Liver (tissue), 9 donors: ENCODE measurements around the gene FREM1. TPM values are rescaled to one million over a fixed set of nuclear protein-coding genes. Genes with fewer than 3 reads are reported as not detected.

ENCODE experiments used
- DNase-seq: peaks from one replicate; pipeline ENCODE4 v3.0.0-alpha.2; 2017; ENCODE audit warnings: low spot score
- H3K27ac ChIP-seq, 2 donors: one replicate each; pipeline ENCODE4 v1.7.0; 2013; ENCODE audit warnings: inconsistent platforms in 2 of 2, low read length in 2 of 2, control low read depth in 1 of 2, low read depth in 1 of 2, mild to moderate bottlenecking in 1 of 2
- H3K27me3 ChIP-seq, 4 donors: one replicate each; pipeline versions ENCODE4 v1.6.1 to v1.7.0; 2013; ENCODE audit warnings: low read length in 3 of 4, inconsistent platforms in 1 of 4, mild to moderate bottlenecking in 1 of 4, moderate library complexity in 1 of 4; ENCODE audit not compliant: control insufficient read depth in 4 of 4, insufficient read depth in 4 of 4
- H3K36me3 ChIP-seq, 4 donors: one replicate each; pipeline versions ENCODE4 v1.6.1 to v1.7.0; 2013; ENCODE audit warnings: low read length in 3 of 4, mild to moderate bottlenecking in 3 of 4, low read depth in 1 of 4, moderate library complexity in 1 of 4; ENCODE audit not compliant: control insufficient read depth in 4 of 4, insufficient read depth in 3 of 4
- H3K4me1 ChIP-seq, 4 donors: one replicate each; pipeline versions ENCODE4 v1.6.1 to v1.7.0; 2013; ENCODE audit warnings: low read length in 3 of 4, mild to moderate bottlenecking in 3 of 4, moderate library complexity in 1 of 4; ENCODE audit not compliant: control insufficient read depth in 4 of 4, insufficient read depth in 4 of 4
- H3K4me3 ChIP-seq, 3 donors: one replicate each; pipeline versions ENCODE4 v1.6.1 to v1.7.0; 2013; ENCODE audit warnings: low read length in 3 of 3, control low read depth in 1 of 3, low read depth in 1 of 3, mild to moderate bottlenecking in 1 of 3
- H3K9ac ChIP-seq, 2 donors: one replicate each; pipeline ENCODE4 v1.7.0; 2013; ENCODE audit warnings: low read length in 2 of 2, mild to moderate bottlenecking in 2 of 2, moderate library complexity in 2 of 2, control low read depth in 1 of 2, low read depth in 1 of 2
- H3K9me3 ChIP-seq, 4 donors: one replicate each; pipeline versions ENCODE4 v1.6.1 to v1.7.0; 2013; ENCODE audit warnings: low read length in 3 of 4; ENCODE audit not compliant: control insufficient read depth in 4 of 4
- EGR1 ChIP-seq, 2 donors: IDR thresholded peaks; 2 replicates each; pipeline ENCODE4 v1.6.1; 2016 to 2018; ENCODE audit warnings: antibody characterized with exemption in 2 of 2, low read depth in 2 of 2
- FOXA2 ChIP-seq: IDR thresholded peaks from 2 replicates; pipeline ENCODE4 v1.6.1; 2016; ENCODE audit warnings: antibody characterized with exemption
- GABPA ChIP-seq, 2 donors: IDR thresholded peaks in 1 of 2; conservative IDR thresholded peaks in 1 of 2; 2 replicates each; pipeline ENCODE4 v1.6.1; 2016; ENCODE audit warnings: antibody characterized with exemption in 2 of 2, mild to moderate bottlenecking in 1 of 2, moderate library complexity in 1 of 2
- JUND ChIP-seq, 2 donors: IDR thresholded peaks; 2 replicates each; pipeline ENCODE4 v1.6.1; 2016; ENCODE audit warnings: antibody characterized with exemption in 2 of 2
- NR2F2 ChIP-seq: IDR thresholded peaks from 2 replicates; pipeline ENCODE4 v1.6.1; 2016; ENCODE audit warnings: antibody characterized with exemption
- RXRA ChIP-seq, 2 donors: IDR thresholded peaks; 2 replicates each; pipeline ENCODE4 v1.6.1; 2017 to 2018; ENCODE audit warnings: antibody characterized with exemption in 2 of 2, mild to moderate bottlenecking in 1 of 2
- SP1 ChIP-seq: IDR thresholded peaks from 2 replicates; pipeline ENCODE4 v1.6.1; 2018; ENCODE audit warnings: antibody characterized with exemption, mild to moderate bottlenecking
- TAF1 ChIP-seq: conservative IDR thresholded peaks from 2 replicates; pipeline ENCODE4 v1.6.1; 2016; ENCODE audit warnings: antibody characterized with exemption, mild to moderate bottlenecking
- YY1 ChIP-seq: IDR thresholded peaks from 2 replicates; pipeline ENCODE4 v1.6.1; 2016; ENCODE audit warnings: antibody characterized with exemption, mild to moderate bottlenecking
- WGBS: extraction: QIAGEN DNeasy Blood & Tissue Kit; methylation state at CpG from one replicate; pipeline ENCODE4 v1.1.7; 2013; 5-methylcytosine and 5-hydroxymethylcytosine counted together
- polyA plus RNA-seq, 2 donors: library from polyadenylated mRNA; stranded (reverse) in 1 of 2; unstranded in 1 of 2; fragments of 200-250 nt in 1 of 2; fragments of >200 nt in 1 of 2; fragmentation: Nextera tagmentation in 1 of 2; extraction: Ambion mirVana in 1 of 2; gene quantifications; one replicate each; pipeline versions ENCODE4 v1.2.1 to v1.2.3, GENCODE V29; 2013 to 2015
- total RNA-seq, 2 donors: library from RNA; depleted of rRNA; stranded (reverse); fragments of >200 nt; gene quantifications; one replicate each; pipeline ENCODE4 v1.2.3, GENCODE V29; 2014
- TF ChIP-seq, protein P1 (sequence below): IDR thresholded peaks from 2 replicates; pipeline ENCODE4 v1.6.1; 2016; ENCODE audit warnings: antibody characterized with exemption
- TF ChIP-seq, protein P2 (sequence below): IDR thresholded peaks from 2 replicates; pipeline ENCODE4 v1.6.1; 2016; ENCODE audit warnings: antibody characterized with exemption
- TF ChIP-seq, protein P3 (sequence below): fragments of 150-350 bp; IDR thresholded peaks from 2 replicates; pipeline ENCODE4 v1.5.1; 2017; ENCODE audit warnings: improper control_type of control experiment, low read depth, low read length; ENCODE audit not compliant: missing input control
- donor health status: healthy.
- donor health status: healthy.
- donor health status: healthy.
- donor health status: healthy.
- donor health status: healthy.

The FREM1 gene
- total and polyA plus RNA-seq, 4 donors, result 0.39 to 4.7 (median 1.1) TPM

DNA sequence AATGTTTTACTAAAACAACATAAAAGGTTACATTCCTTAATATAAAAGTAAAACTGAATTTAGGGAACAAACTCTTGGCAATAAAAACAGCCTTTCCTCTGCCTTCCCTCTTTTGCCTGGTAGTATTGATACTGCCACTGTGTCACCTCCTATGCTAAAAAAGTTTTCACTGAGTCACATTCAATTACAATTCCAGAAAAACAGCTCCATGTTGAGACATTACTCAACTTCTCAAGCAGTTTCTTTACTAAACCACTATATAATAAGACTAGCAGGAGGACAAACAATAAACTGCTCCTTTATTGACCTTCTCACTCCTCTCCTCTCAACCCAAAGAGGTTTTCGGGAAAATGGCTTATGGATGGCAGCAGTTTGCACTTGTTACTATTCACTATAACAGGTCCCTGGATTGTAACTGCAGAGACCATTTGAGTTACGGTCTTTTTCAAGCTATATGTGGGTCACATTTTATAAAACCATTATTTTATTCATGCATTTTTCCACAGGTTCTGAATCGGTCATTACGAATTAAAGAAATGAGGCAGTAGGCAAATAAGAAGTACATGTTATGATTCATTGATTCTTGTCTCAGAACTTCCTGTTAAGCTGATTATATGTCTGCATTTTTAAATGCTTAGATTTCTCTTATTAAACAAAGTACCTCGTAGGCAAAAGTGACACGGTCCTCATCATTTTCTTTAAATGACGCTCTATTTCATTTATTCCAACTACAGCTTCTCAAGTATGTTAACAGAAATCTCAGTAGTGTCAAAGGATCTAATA lies 219.1 kb downstream of the FREM1 start:
- H3K4me1 ChIP-seq, result peaks cover 2 to 12% (median 5%) of the 10 kb centered on the region in 4 donors
- H3K27me3 ChIP-seq, result no peaks in the 10 kb centered on the region
- no peak overlapping the region for H3K27ac ChIP-seq
- H3K4me3 ChIP-seq, result no peak overlapping the region
- H3K36me3 ChIP-seq, result peaks cover 0 to 11% (median 2%) of the 10 kb centered on the region in 4 donors
- H3K9me3 ChIP-seq, result no peaks in the 10 kb centered on the region
- no peak overlapping the region for H3K9ac ChIP-seq
- TF ChIP-seq JUND (IDR thresholded peaks at IDR 0.05) (no peak), NR2F2 (no peak)
- TF ChIP-seq, protein P1, sequence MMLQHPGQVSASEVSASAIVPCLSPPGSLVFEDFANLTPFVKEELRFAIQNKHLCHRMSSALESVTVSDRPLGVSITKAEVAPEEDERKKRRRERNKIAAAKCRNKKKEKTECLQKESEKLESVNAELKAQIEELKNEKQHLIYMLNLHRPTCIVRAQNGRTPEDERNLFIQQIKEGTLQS, result no peak
- WGBS, result 90% methylated on average over 7 of the region's 7 CpGs
- no peak for DNase-seq

DNA sequence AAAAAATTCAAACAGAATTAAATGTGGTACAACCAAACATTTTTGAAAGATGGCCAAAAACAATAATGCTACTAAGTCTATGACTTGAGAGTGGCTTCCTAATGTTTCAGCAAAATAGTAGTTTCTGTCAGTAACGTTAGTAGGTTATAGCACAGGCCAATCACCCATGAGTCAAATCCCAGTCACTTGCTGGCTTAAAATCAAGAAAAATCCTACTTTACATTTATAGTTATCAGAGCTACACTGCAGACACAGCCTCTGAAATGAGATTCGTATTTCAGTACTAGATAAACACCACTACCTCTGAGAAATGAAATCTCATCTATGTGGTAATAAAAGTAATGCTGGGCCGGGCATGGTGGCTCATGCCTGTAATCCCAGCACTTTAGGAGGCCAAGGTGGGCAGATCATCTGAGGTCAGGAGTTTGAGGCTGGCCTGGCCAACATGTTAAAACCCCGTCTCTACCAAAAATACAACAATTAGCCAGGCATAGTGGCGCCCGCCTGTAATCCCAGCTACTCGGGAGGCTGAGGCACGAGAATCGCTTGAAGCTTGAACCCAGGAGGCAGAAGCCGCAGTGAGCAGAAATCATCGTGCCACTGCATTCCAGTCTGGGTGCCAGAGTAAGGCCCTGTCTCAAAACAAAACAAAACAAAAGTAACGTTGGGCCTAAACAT lies 223.0 kb downstream of the FREM1 start:
- peaks cover 0 to 11% (median 2%) of the 10 kb centered on the region in 4 donors for H3K36me3 ChIP-seq
- TF ChIP-seq RXRA (IDR thresholded peaks at IDR 0.05) (no peak), YY1 (no peak), FOXA2 (no peak), NR2F2 (no peak), EGR1 (IDR thresholded peaks at IDR 0.05; ENCODE audit: low read depth in 2 of 2) (no peak)
- TF ChIP-seq, protein P2, sequence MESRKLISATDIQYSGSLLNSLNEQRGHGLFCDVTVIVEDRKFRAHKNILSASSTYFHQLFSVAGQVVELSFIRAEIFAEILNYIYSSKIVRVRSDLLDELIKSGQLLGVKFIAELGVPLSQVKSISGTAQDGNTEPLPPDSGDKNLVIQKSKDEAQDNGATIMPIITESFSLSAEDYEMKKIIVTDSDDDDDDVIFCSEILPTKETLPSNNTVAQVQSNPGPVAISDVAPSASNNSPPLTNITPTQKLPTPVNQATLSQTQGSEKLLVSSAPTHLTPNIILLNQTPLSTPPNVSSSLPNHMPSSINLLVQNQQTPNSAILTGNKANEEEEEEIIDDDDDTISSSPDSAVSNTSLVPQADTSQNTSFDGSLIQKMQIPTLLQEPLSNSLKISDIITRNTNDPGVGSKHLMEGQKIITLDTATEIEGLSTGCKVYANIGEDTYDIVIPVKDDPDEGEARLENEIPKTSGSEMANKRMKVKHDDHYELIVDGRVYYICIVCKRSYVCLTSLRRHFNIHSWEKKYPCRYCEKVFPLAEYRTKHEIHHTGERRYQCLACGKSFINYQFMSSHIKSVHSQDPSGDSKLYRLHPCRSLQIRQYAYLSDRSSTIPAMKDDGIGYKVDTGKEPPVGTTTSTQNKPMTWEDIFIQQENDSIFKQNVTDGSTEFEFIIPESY, result no peak
- H3K27me3 ChIP-seq, result no peaks in the 10 kb centered on the region
- peaks cover 0 to 2% (median under 1%) of the 10 kb centered on the region in 4 donors for H3K4me1 ChIP-seq
- no peaks in the 10 kb centered on the region for H3K9me3 ChIP-seq
- no peak overlapping the region for H3K9ac ChIP-seq
- H3K4me3 ChIP-seq, result no peak overlapping the region
- no peak for DNase-seq
- 95% methylated on average over 12 of the region's 12 CpGs for WGBS
- no peak overlapping the region for H3K27ac ChIP-seq

DNA sequence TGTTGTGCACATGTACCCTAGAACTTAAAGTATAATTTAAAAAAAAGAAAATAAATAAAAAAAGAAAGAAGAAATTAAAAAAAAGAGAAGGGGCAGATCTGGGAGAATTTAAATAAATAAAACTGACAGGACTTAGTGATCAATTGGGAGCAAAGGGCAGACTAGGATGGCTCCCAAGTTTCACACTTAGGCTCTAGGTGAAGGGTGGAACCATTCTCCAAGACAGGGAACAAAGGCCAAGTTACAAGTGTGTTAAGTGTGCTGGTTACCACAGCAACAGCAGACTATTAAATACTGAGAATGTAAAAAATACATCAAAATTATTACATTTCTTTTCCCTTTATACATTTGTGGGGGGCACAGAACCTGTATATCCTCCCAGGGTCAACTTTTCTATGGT lies 224.1 kb downstream of the FREM1 start:
- Histone ChIP-seq H3K4me3 (no peak overlapping the region), H3K9me3 (no peaks in the 10 kb centered on the region), H3K9ac (no peak overlapping the region), H3K4me1 (no peaks in the 10 kb centered on the region), H3K36me3 (peaks cover 0 to 11% (median 2%) of the 10 kb centered on the region in 4 donors), H3K27ac (no peak overlapping the region), H3K27me3 (no peaks in the 10 kb centered on the region)
- TF ChIP-seq YY1 (no peak), EGR1 (IDR thresholded peaks at IDR 0.05; ENCODE audit: low read depth in 2 of 2) (no peak), TAF1 (no peak), RXRA (IDR thresholded peaks at IDR 0.05) (no peak), SP1 (no peak), GABPA (IDR thresholded peaks at IDR 0.05 in 1 of 2, conservative IDR thresholded peaks at IDR 0.05 in 1 of 2) (no peak)
- TF ChIP-seq, protein P1, result no peak
- TF ChIP-seq, protein P3, sequence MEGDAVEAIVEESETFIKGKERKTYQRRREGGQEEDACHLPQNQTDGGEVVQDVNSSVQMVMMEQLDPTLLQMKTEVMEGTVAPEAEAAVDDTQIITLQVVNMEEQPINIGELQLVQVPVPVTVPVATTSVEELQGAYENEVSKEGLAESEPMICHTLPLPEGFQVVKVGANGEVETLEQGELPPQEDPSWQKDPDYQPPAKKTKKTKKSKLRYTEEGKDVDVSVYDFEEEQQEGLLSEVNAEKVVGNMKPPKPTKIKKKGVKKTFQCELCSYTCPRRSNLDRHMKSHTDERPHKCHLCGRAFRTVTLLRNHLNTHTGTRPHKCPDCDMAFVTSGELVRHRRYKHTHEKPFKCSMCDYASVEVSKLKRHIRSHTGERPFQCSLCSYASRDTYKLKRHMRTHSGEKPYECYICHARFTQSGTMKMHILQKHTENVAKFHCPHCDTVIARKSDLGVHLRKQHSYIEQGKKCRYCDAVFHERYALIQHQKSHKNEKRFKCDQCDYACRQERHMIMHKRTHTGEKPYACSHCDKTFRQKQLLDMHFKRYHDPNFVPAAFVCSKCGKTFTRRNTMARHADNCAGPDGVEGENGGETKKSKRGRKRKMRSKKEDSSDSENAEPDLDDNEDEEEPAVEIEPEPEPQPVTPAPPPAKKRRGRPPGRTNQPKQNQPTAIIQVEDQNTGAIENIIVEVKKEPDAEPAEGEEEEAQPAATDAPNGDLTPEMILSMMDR, result no peak
- TF ChIP-seq, protein P2, result no peak
- DNase-seq, result no peak
